OCI-LY1 (cell line): ENCODE results near the gene CPA4.
"Not testable (repeated sequence)": the region's sequence is repeated elsewhere in the genome, so short reads cannot be mapped to it uniquely, and the experiment has no call there.

Experiments
- CTCF ChIP-seq: fragments of 200-600 bp; sonication (generic), shearing (Covaris generic); IDR thresholded peaks from 2 replicates; pipeline ENCODE4 v1.5.1; 2017; ENCODE audit warnings: mild to moderate bottlenecking, antibody characterized with exemption, low read length, moderate library complexity, mixed read lengths
- EZH2 ChIP-seq: fragments of 200-600 bp; sonication (generic), shearing (Covaris generic); IDR thresholded peaks from 2 replicates; pipeline ENCODE4 v1.8.0; 2017; ENCODE audit warnings: borderline replicate concordance, mixed run types, mild to moderate bottlenecking, antibody characterized with exemption, low read length, moderate library complexity, mixed read lengths

- TF ChIP-seq CTCF, EZH2: not testable (repeated sequence)
Measured at GRCh38 chr7:130249626-130250025, 43.3 kb upstream of the CPA4 start.
